GM12878 (cell line): ENCODE results near the gene DCLRE1B. TPM values are rescaled to one million over a fixed set of nuclear protein-coding genes. Genes with fewer than 3 reads are reported as not detected.
A peak's percentile ranks its signal among the peaks of the same experiment; 100 is the strongest.

Experiments used
- BACH1 ChIP-seq: fragments of 450-650 bp; IDR thresholded peaks from 2 replicates; pipeline ENCODE4 v1.6.1; 2017; ENCODE audit warnings: mild to moderate bottlenecking, borderline replicate concordance
- BCLAF1 ChIP-seq: fragments of 450-650 bp; IDR thresholded peaks from 2 replicates; pipeline ENCODE4 v1.6.1; 2017; ENCODE audit warnings: antibody characterized with exemption, mild to moderate bottlenecking, moderate library complexity
- CHD2 ChIP-seq: IDR thresholded peaks from 2 replicates; pipeline ENCODE4 v1.6.1; 2011; ENCODE audit warnings: low read depth, low read length, improper control_type of control experiment, borderline replicate concordance
- ETV6 ChIP-seq, 2 experiments: fragments of 450-650 bp in 1 of 2; IDR thresholded peaks in 1 of 2; conservative IDR thresholded peaks in 1 of 2; 2 replicates each; pipeline ENCODE4 v1.6.1; 2014; ENCODE audit warnings: antibody characterized with exemption in 1 of 2, borderline replicate concordance in 1 of 2, low read depth in 1 of 2, mild to moderate bottlenecking in 1 of 2, moderate library complexity in 1 of 2
- FOXK2 ChIP-seq: fragments of 450-650 bp; IDR thresholded peaks from 2 replicates; pipeline ENCODE4 v1.6.1; 2017; ENCODE audit warnings: mild to moderate bottlenecking, moderate library complexity
- GATAD2B ChIP-seq: fragments of 450-650 bp; conservative IDR thresholded peaks from 2 replicates; pipeline ENCODE4 v1.6.1; 2017; ENCODE audit warnings: low read depth, mild to moderate bottlenecking, moderate library complexity
- JUNB ChIP-seq: IDR thresholded peaks from 2 replicates; pipeline ENCODE4 v1.6.1; 2016; ENCODE audit warnings: antibody characterized with exemption, mild to moderate bottlenecking
- NRF1 ChIP-seq: conservative IDR thresholded peaks from 2 replicates; pipeline ENCODE4 v1.6.1; 2011; ENCODE audit warnings: mild to moderate bottlenecking, low read depth, low read length, improper control_type of control experiment
- POLR2AphosphoS5 ChIP-seq: IDR thresholded peaks from 2 replicates; pipeline ENCODE4 v1.6.1; 2011; ENCODE audit warnings: mild to moderate bottlenecking, low read length, inconsistent platforms
- RBBP5 ChIP-seq: fragments of 200-600 bp; sonication (generic); conservative IDR thresholded peaks from 2 replicates; pipeline ENCODE4 v1.6.1; 2016
- RCOR1 ChIP-seq: conservative IDR thresholded peaks from 2 replicates; pipeline ENCODE4 v1.6.1; 2012; ENCODE audit warnings: low read depth, low read length, improper control_type of control experiment
- polyA plus RNA-seq, 11 experiments: library from polyadenylated mRNA; depleted of rRNA in 4 of 11; unstranded in 6 of 11; stranded (reverse) in 5 of 11; fragments of >200 nt; fragmentation: Nextera tagmentation in 4 of 11; fragmentation: Illumina TruSeq in 1 of 11; extraction: Ambion mirVana in 4 of 11; extraction: Trizol in 1 of 11; gene quantifications; 1 replicate in 1 of 11; 2 replicates in 10 of 11; pipeline versions ENCODE4 v1.2.1 to v1.2.3, GENCODE V29; 2011 to 2016; ENCODE audit warnings: inconsistent platforms in 2 of 11, missing spikeins in 2 of 11, low read depth in 1 of 11
- total RNA-seq, 4 experiments: library from RNA; depleted of rRNA in 3 of 4; stranded (reverse); fragments of >200 nt in 3 of 4; fragmentation: Illumina TruSeq in 1 of 4; extraction: Trizol in 1 of 4; gene quantifications; 2 replicates each; pipeline versions ENCODE4 v1.2.1 to v1.2.3, GENCODE V29; 2013 to 2021
- TF ChIP-seq, protein P1 (sequence below): IDR thresholded peaks from 2 replicates; pipeline ENCODE4 v1.6.1; 2011; ENCODE audit warnings: mild to moderate bottlenecking, low read depth, low read length, moderate library complexity; ENCODE audit not compliant: insufficient replicate concordance
- TF ChIP-seq, protein P2 (sequence below): fragments of 450-650 bp; IDR thresholded peaks from 2 replicates; pipeline ENCODE4 v1.6.1; 2017; ENCODE audit warnings: borderline replicate concordance
- TF ChIP-seq, protein P3 (sequence below): fragments of 450-650 bp; IDR thresholded peaks from 2 replicates; pipeline ENCODE4 v1.6.1; 2016; ENCODE audit warnings: mild to moderate bottlenecking
- TF ChIP-seq, protein P4 (sequence below), 3 experiments: IDR thresholded peaks in 2 of 3; conservative IDR thresholded peaks in 1 of 3; 2 replicates each; pipeline ENCODE4 v1.5.1; 2011; ENCODE audit warnings: low read depth in 3 of 3, low read length in 3 of 3, mild to moderate bottlenecking in 3 of 3, control low read depth in 2 of 3, moderate library complexity in 2 of 3, inconsistent platforms in 1 of 3, mixed read lengths in 1 of 3; ENCODE audit not compliant: control insufficient read depth in 2 of 3, insufficient read depth in 1 of 3; ENCODE audit errors: extremely low read depth in 1 of 3

Gene DCLRE1B
- total and polyA plus RNA-seq, 10 of the 15 experiments (the other 5 are each of a cell fraction or from before 2014, with no cell fraction given), result 5.4 to 18.3 (median 13.4) TPM

DNA sequence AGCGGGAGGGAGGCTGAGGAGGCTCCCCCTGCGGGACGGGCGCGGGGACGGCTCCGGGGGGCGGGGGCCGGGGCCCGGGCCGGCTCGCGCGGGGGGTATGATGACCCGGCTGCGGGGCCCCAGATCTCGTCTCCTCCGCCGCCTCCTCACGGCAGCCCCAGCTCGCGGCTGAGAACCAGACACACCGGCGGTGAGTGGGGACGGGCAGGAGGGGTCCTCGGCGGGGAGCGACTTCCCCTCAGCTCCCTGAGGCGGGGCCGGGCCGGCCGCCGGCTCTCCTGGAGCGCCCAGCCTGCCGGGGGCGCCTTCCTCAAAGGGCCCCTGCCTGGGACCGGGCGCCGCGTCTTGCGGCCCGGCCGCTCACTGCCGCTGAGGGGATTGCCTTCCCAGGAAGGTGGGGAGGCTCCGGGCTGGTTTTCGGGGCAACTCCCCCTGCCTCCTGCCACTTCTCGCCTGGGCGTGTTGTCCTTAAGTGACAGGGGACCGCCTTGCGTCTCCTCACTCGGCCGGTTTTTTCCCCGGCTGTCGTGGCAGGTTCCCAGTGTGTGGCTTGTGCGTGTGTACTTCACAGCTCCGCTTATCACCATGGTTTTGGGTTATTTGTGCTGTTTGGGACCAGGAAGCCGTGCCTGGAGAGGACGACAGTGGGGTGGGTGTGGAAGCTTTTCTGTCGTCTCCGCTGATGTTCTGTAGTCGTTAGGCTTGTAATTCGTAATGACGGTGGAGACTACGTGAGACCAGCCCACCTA, 24.8 kb downstream of the DCLRE1B start (continued):
- TF ChIP-seq GATAD2B, result no peak
- peak; percentile 38 for TF ChIP-seq CHD2
- TF ChIP-seq, protein P1, sequence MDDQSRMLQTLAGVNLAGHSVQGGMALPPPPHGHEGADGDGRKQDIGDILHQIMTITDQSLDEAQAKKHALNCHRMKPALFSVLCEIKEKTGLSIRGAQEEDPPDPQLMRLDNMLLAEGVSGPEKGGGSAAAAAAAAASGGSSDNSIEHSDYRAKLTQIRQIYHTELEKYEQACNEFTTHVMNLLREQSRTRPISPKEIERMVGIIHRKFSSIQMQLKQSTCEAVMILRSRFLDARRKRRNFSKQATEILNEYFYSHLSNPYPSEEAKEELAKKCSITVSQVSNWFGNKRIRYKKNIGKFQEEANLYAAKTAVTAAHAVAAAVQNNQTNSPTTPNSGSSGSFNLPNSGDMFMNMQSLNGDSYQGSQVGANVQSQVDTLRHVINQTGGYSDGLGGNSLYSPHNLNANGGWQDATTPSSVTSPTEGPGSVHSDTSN, result peak; percentile 47
- no peak for TF ChIP-seq BCLAF1
- TF ChIP-seq, protein P2, sequence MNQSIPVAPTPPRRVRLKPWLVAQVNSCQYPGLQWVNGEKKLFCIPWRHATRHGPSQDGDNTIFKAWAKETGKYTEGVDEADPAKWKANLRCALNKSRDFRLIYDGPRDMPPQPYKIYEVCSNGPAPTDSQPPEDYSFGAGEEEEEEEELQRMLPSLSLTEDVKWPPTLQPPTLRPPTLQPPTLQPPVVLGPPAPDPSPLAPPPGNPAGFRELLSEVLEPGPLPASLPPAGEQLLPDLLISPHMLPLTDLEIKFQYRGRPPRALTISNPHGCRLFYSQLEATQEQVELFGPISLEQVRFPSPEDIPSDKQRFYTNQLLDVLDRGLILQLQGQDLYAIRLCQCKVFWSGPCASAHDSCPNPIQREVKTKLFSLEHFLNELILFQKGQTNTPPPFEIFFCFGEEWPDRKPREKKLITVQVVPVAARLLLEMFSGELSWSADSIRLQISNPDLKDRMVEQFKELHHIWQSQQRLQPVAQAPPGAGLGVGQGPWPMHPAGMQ, result no peak
- TF ChIP-seq, protein P3, sequence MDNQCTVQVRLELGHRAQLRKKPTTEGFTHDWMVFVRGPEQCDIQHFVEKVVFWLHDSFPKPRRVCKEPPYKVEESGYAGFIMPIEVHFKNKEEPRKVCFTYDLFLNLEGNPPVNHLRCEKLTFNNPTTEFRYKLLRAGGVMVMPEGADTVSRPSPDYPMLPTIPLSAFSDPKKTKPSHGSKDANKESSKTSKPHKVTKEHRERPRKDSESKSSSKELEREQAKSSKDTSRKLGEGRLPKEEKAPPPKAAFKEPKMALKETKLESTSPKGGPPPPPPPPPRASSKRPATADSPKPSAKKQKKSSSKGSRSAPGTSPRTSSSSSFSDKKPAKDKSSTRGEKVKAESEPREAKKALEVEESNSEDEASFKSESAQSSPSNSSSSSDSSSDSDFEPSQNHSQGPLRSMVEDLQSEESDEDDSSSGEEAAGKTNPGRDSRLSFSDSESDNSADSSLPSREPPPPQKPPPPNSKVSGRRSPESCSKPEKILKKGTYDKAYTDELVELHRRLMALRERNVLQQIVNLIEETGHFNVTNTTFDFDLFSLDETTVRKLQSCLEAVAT, result peak; percentile 81
- TF ChIP-seq JUNB, result no peak
- TF ChIP-seq FOXK2, result no peak
- peak; percentile 33; the same call in 1 of the 2 replicates for TF ChIP-seq POLR2AphosphoS5
- TF ChIP-seq BACH1, result peak; percentile 56; the same call in 1 of the 2 replicates
- no peak for TF ChIP-seq RCOR1
- TF ChIP-seq RBBP5, result 0 out of 2 replicates have a peak, but pooled peaks have one; percentile 16
- TF ChIP-seq ETV6 (conservative IDR thresholded peaks at IDR 0.05 in 1 of 2, IDR thresholded peaks at IDR 0.05 in 1 of 2; ENCODE audit: borderline replicate concordance in 1 of 2, low read depth in 1 of 2), result peak in 1 of 2 experiments; percentile 81; a peak in 1 of 4 replicates
- TF ChIP-seq, protein P4, sequence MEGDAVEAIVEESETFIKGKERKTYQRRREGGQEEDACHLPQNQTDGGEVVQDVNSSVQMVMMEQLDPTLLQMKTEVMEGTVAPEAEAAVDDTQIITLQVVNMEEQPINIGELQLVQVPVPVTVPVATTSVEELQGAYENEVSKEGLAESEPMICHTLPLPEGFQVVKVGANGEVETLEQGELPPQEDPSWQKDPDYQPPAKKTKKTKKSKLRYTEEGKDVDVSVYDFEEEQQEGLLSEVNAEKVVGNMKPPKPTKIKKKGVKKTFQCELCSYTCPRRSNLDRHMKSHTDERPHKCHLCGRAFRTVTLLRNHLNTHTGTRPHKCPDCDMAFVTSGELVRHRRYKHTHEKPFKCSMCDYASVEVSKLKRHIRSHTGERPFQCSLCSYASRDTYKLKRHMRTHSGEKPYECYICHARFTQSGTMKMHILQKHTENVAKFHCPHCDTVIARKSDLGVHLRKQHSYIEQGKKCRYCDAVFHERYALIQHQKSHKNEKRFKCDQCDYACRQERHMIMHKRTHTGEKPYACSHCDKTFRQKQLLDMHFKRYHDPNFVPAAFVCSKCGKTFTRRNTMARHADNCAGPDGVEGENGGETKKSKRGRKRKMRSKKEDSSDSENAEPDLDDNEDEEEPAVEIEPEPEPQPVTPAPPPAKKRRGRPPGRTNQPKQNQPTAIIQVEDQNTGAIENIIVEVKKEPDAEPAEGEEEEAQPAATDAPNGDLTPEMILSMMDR (IDR thresholded peaks at IDR 0.05 in 2 of 3, conservative IDR thresholded peaks at IDR 0.05 in 1 of 3; ENCODE audit: control insufficient read depth in 2 of 3, extremely low read depth in 1 of 3, insufficient read depth in 1 of 3, low read depth in 3 of 3, low read length in 3 of 3), result peak in 2 of 3 experiments; percentile 10 to 21; a peak in 2 of 6 replicates
- no peak for TF ChIP-seq NRF1
